Measurements from ENCODE around the gene FITM2.

The FITM2 gene

DNA sequence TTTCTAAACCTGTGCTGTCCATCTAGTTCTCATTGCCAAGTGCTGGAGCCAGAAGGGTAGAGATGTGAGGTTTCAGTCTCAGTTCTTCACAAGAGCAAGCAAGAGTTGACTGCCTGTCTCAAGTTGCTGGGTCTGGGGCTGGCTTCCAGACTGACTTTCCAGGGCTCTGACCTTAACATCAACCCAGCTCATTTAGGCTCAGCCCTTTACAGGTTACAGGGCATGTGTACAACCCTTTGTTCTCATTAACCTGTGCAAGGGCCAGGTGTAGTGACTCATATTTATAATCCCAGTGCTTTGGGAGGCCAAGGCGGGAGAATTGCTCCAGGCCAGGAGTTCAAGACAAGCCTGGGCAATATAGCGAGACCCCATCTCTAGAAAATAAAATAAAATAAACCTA, 30.6 kb downstream of the FITM2 start:
- no peak for DNase-seq (ENCODE audit: low read depth in 2 of 2)

DNA sequence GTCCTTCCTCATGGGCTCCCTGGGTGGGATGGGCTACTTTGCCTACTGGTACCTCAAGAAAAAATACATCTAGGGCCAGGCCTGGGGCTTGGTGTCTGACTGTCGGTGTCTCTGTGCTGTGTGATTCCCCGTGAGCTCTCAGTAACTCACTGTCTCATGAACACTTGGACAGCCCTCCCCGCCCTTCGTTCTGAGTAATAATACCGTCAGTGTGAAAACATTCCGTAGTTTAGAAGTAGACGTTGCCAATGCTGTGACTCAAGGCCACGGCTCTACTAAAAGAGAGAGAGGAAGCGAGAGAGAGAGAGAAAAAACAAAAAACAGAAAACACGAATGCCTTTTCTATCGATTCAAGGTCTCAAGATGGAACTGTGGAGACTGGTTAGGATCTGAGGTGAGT, 31.8 kb downstream of the FITM2 start:
- no peak for DNase-seq (ENCODE audit: low read depth in 2 of 2)

DNA sequence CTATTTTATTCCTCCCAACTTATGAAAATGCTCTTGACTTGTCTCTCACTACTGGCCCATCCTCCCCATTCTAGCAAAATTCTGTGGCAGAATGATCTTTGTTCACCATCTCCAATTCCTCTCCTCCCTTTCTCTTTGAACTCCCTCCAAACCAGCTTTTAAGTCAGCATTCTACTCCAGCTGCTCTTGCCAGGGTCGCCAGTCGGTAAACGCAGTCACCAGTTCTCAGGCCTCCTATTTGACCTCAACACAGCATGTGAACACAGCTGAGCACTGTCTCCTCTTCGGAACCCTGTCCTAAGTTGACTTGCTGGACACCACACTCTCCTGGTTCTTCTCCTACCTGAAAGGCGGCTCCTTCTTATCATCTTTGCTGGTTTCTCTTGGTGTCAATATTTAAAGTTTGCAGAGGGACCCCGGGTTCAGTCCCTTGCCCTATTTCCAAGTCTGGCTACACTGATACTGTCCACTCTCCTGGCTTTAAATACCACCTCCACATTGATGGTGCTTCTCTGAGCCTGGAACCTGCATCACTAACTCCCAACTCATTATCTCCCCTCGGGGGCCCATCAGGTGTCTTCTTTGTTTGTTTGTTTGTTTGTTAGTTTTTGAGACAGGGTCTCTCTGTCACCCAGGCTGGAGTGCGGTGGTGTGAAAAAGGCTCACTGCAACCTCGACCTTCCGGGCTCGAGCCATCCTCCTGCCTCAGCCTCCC, 36.5 kb downstream of the FITM2 start:
- no peak for DNase-seq (ENCODE audit: low read depth in 2 of 2)

DNA sequence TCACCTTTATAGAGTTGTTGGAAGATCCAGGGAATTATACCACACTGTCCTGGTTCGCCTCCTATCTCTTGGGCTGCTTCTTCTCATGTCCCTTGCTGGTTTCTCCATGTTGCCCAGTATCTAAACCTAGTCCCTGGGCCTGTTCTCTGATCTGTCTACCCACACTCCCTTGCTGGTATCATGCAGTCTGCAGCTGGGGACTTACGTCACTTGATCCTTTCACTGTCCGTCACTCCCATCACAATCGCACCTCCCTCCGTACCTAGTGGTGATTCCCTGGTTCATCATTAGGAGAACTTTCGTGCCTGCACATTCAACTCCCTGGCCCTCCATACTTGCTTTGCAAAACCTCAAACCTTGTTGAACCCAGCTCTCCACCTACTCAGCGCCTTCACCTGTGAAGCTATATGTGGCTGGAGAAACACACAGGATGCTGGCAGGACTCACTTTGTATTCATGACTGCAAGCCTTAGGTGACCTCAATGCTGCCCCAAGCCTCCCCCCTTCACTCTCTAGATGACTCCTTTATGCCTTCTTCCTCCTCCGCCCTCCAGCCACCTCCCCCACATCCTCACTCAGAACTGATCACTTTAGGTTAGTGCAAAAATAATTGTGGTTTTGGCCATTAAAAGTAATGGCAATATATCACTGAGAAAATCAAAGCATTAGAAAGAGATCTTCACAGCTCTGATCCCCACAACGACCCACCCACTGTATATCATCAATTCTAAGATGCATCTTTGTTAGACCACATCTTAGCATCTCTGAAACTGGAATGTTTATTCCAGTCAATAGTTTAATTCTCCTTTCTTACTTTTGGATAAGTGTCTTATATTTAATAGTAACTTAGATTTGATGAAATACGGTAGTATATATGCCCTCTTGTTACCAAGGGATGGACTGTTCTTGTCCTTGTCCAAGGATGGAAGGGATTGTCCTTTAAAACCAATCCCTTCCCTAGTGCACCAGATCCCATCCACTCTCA, 37.5 kb downstream of the FITM2 start:
- DNase-seq (ENCODE audit: low read depth in 2 of 2): no peak

DNA sequence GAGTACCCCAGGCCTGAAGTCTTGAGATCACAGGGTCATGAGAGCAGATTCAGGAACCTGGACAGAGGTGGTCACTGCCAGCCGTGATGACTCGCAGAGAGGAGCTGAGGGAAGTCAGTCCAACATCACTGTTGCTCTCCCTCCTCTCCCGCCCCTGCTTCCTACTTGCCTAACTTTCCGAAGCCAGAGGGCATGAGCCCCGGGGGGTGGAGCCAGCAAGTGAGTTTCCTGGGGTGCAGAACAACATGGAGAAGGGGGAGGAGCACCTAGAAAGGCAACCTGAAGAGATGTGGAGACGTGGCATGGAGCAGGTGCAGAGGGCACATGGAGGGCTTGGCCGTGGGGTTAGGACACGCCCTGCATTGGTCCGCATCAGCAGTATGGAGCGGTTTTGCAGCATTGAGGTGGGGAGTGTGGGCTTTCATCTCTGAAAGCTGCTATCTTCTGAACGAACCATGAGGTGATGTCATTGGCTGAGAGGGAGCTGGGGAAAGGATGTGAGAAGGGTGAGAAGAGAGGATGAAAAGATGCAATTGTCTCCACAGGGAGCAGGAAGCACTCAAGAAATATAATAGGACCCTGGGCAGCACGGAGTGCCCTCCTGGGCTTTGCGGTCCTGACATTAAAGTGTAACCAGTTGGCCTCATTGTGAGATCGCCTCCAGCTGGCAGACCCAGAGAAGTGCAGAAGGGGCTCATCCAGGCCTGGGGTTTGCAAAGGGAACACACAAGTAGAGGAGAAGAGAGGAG, 38.9 kb downstream of the FITM2 start:
- DNase-seq (ENCODE audit: low read depth in 2 of 2): no peak

DNA sequence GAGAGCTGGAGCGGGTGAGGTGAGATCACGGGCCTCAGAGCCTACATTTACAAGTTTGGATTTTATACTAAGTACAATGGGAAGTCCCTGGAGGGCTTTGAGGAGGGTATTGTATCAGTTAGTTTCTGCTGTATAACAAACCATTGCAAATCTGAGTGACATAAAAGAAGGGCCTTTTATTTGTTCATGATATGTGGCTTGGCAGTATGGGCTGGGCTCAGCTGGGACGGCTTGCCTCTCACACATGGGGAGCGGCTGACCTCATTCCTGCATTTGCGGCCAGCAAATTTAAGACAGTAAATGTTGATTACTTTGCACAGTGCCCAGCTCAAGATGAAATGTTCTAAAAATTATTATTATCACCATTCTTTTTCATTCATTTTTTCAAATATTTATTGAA, 42.2 kb downstream of the FITM2 start:
- DNase-seq (ENCODE audit: low read depth in 2 of 2): no peak

DNA sequence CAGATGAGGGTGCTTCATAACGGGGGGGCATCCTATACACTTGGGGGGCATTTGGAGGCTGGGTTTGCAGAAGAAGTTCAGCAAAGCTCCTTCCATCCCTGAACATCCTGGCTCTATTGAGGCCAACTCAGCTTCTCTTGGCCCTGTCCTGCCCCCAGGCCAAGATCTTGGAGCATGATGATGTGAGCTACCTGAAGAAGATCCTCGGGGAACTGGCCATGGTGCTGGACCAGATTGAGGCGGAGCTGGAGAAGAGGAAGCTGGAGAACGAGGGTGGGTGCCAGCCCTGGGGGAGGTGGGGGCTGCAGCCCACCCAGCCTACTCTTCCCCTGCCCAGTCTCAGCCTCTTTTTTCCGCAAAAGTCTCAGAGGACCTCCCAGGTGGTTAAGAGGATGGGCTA, 46.7 kb downstream of the FITM2 start:
- no peak for DNase-seq (ENCODE audit: low read depth in 2 of 2)

DNA sequence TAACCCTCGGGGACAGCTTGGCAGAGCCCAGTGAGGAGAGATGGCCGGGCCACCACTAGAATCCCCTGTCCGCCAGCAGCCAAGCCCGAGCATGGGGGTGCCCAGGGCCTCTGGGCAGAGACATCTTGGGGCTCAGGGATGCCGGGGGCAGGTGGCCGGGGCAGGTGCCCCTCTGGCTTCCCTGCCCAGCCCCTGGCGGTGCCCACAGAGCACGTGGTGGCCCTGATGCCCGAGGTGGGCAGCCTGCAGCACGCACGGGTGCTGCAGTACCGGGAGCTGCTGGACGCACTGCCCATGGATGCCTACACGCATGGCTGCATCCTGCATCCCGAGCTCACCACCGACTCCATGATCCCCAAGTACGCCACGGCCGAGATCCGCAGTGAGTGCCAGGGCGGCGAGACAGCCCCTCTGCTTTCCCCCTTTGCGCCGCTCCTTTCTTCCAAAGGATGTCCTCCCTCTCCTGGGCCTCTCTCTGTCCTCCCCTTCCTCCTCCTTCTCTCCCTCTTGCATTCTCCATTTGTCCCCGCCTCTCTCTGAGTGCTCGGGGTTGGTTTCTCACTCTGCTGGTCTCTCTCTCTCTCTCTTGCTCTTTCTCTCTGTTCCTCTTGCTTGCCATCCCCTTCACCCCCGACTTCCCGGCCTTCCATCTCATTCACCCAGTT, 52.6 kb downstream of the FITM2 start:
- DNase-seq (ENCODE audit: low read depth in 2 of 2): no peak

DNA sequence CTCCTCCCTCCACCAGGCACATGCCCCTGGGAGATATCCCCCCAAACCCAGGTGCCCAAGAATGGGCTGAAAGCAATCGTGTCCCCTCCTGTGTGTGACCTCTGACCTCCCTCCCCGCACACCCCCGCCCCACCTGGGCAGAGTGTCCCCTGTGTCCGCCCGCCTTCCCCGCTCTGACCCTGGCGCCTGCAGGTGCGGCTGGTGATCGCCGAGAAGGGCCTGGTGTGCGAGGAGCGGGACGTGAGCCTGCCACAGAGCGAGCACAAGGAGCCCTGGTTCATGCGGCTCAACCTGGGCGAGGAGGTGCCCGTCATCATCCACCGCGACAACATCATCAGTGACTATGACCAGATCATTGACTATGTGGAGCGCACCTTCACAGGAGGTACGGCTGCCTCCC, 54.0 kb downstream of the FITM2 start:
- DNase-seq (ENCODE audit: low read depth in 2 of 2): no peak

DNA sequence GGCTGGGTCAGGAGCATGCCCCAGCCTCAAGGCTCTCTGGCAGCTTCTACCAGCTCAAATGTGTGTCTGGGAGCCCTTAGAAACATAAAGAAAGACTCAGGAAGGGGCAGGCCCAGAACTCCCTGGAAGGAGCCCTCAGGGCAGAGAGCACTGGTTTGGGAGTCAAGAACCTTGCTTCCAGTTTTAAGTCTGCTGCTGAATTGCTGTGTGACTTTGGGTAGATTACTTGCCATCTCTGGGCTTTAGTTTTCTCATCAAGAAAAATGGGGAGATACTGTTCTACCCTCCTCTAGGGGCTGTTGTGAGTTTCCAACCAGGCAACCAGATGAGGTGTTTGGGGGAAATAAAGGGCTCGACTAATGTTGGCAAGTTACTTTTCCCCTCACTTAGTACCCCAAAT, 55.1 kb downstream of the FITM2 start:
- no peak for DNase-seq (ENCODE audit: low read depth in 2 of 2)

DNA sequence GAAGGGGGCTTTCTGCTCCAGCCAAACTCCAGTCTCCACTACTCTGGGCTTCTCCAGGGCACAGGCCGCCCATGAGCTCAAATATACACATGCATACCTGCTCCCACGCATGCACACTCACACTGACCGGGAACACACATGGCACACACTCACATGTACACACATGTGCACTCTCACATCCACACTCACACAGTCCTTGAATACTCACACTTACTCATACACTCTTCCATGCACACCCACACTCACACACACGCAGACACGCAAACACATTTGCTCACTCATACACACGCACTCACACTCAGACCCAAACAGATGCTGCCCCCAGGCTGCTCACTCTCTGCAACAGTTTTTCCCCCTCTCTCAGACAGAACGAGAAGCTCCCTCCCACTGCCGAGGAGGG, 56.9 kb downstream of the FITM2 start:
- no peak for DNase-seq (ENCODE audit: low read depth in 2 of 2)

DNA sequence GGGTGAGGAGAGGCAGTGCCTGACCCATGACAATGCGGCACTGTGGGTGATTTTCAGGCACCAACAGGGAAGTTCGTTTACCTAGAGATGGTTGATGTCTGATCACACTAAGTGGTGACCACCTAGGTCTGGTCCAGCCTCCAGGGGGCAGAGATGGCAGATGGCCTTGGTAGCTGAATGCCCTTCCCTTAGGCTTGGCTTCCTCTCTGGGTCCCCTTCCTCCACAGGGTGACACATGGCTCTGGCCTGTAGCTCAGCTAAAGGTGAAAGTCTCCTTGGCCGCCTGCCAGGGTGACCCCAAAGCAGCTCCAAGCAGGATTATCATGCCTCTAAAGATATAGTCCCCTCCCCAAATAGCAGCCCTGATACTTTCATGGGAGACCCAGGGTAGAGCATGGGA, 57.5 kb downstream of the FITM2 start:
- DNase-seq (ENCODE audit: low read depth in 2 of 2): no peak

Data from stimulated activated CD4-positive, alpha-beta T cell treated with anti-CD3 and anti-CD28 coated beads, Interleukin-1b, Interleukin-23, amount 100 ng/mL, for 4 hours (primary cell).